SK-N-SH (cell line): ENCODE measurements around the gene SPAG9. TPM values are rescaled to one million over a fixed set of nuclear protein-coding genes. Genes with fewer than 3 reads are reported as not detected.

Source experiments
- CTCF ChIA-PET: fragments of 300-600, 350-600 bp; formaldehyde crosslinking; extraction: SDS; loops from one replicate; lab custom pipeline; 2021; lab: Yijun Ruan, JAX
- POLR2A ChIA-PET: fragments of 350-600 bp; sonication (Branson Sonifier 250); formaldehyde crosslinking; extraction: SDS; loops from one replicate; lab custom pipeline; 2020; ENCODE audit warnings: antibody characterized with exemption, inconsistent platforms; lab: Yijun Ruan, JAX
- DNase-seq: peaks from one replicate; pipeline ENCODE4 v3.0.0; 2012
- H2AFZ ChIP-seq: fragments of 200-600 bp; sonication (generic); 2 replicates; pipeline ENCODE4 v1.8.1; 2016; ENCODE audit warnings: antibody characterized with exemption, mild to moderate bottlenecking, low read depth
- H3F3A ChIP-seq: fragments of 200-600 bp; sonication (generic); replicated peaks from 2 replicates; pipeline ENCODE3; 2016; ENCODE audit warnings: antibody characterized with exemption, mild to moderate bottlenecking; ENCODE audit not compliant: insufficient read depth
- H3K27ac ChIP-seq, 2 experiments: fragments of 200-500 bp in 1 of 2; fragments of 200-600 bp in 1 of 2; sonication (Bioruptor generic) in 1 of 2; sonication (generic), shearing (Covaris generic) in 1 of 2; 2 replicates each; pipeline versions ENCODE4 v1.5.1 to v1.6.1; 2014 to 2016; ENCODE audit warnings: low read depth in 2 of 2, inconsistent platforms in 1 of 2, low read length in 1 of 2, mild to moderate bottlenecking in 1 of 2, mixed read lengths in 1 of 2
- H3K27me3 ChIP-seq: fragments of 200-600 bp; sonication (generic), shearing (Covaris generic); 2 replicates; pipeline ENCODE4 v1.6.1; 2016; ENCODE audit warnings: mixed run types; ENCODE audit not compliant: insufficient read depth
- H3K36me3 ChIP-seq, 2 experiments: fragments of 200-500 bp in 1 of 2; fragments of 200-600 bp in 1 of 2; sonication (Bioruptor generic) in 1 of 2; sonication (generic) in 1 of 2; replicated peaks in 1 of 2; 2 replicates each; pipeline versions ENCODE3 to v1.5.1; 2014 to 2016; ENCODE audit warnings: low read length in 1 of 2, mild to moderate bottlenecking in 1 of 2; ENCODE audit not compliant: insufficient read depth in 2 of 2, control insufficient read depth in 1 of 2
- H3K4me1 ChIP-seq, 2 experiments: fragments of 200-500 bp in 1 of 2; fragments of 200-600 bp in 1 of 2; sonication (Bioruptor generic) in 1 of 2; sonication (generic), shearing (Covaris generic) in 1 of 2; 2 replicates each; pipeline versions ENCODE4 v1.5.1 to v1.6.1; 2014 to 2016; ENCODE audit warnings: low read depth in 1 of 2, low read length in 1 of 2, mixed run types in 1 of 2; ENCODE audit not compliant: insufficient read depth in 2 of 2, control insufficient read depth in 1 of 2
- H3K4me2 ChIP-seq: fragments of 200-600 bp; sonication (generic), shearing (Covaris generic); 2 replicates; pipeline ENCODE4 v1.6.1; 2017; ENCODE audit warnings: mixed run types
- H3K4me3 ChIP-seq, 2 experiments: fragments of 200-500 bp in 1 of 2; fragments of 200-600 bp in 1 of 2; sonication (Bioruptor generic) in 1 of 2; sonication (generic), shearing (Covaris generic) in 1 of 2; 2 replicates each; pipeline versions ENCODE4 v1.5.1 to v1.8.1; 2014 to 2016; ENCODE audit warnings: low read depth in 2 of 2, inconsistent platforms in 1 of 2, low read length in 1 of 2, mild to moderate bottlenecking in 1 of 2, mixed read lengths in 1 of 2, moderate library complexity in 1 of 2
- H3K79me2 ChIP-seq: fragments of 200-600 bp; sonication (generic); 2 replicates; pipeline ENCODE4 v1.8.1; 2017; ENCODE audit warnings: mild to moderate bottlenecking; ENCODE audit not compliant: insufficient read depth
- H3K9ac ChIP-seq: fragments of 200-600 bp; sonication (generic); 2 replicates; pipeline ENCODE4 v1.6.1; 2017; ENCODE audit warnings: mixed run types
- H3K9me2 ChIP-seq: fragments of 200-600 bp; sonication (generic); 2 replicates; pipeline ENCODE4 v1.6.1; 2017; ENCODE audit warnings: mixed run types
- H3K9me3 ChIP-seq: fragments of 200-600 bp; sonication (generic); 2 replicates; pipeline ENCODE4 v1.6.1; 2017; ENCODE audit warnings: mixed run types, mild to moderate bottlenecking, moderate library complexity
- H4K20me1 ChIP-seq: fragments of 200-600 bp; sonication (generic); 2 replicates; pipeline ENCODE4 v1.6.1; 2017; ENCODE audit warnings: mild to moderate bottlenecking, mixed run types; ENCODE audit not compliant: insufficient read depth
- CHD2 ChIP-seq: fragments of 150-350 bp; IDR thresholded peaks from 2 replicates; pipeline ENCODE4 v1.6.1; 2018; ENCODE audit warnings: low read length; ENCODE audit not compliant: partially characterized antibody
- EP300 ChIP-seq, 2 experiments: IDR thresholded peaks; 2 replicates each; pipeline versions ENCODE4 v1.4.0 to v1.6.1; 2012; ENCODE audit warnings: borderline replicate concordance in 1 of 2, low read depth in 1 of 2, low read length in 1 of 2
- EZH2phosphoT487 ChIP-seq: fragments of 200-600 bp; sonication (generic); IDR thresholded peaks from 2 replicates; pipeline ENCODE4 v1.6.1; 2017; ENCODE audit warnings: low read depth, mixed run types, mild to moderate bottlenecking, antibody characterized with exemption, moderate library complexity, borderline replicate concordance
- FOSL2 ChIP-seq: IDR thresholded peaks from 2 replicates; pipeline ENCODE4 v1.4.0; 2012; ENCODE audit warnings: low read depth, mild to moderate bottlenecking, moderate library complexity, borderline replicate concordance
- FOXJ3 ChIP-seq: sonication (generic); formaldehyde crosslinking; IDR thresholded peaks from 2 replicates; pipeline ENCODE4 v1.5.1; 2020; ENCODE audit warnings: mild to moderate bottlenecking, missing genetic modification reagents
- FOXM1 ChIP-seq: IDR thresholded peaks from 2 replicates; pipeline ENCODE4 v1.4.0; 2012; ENCODE audit warnings: low read depth, mild to moderate bottlenecking
- GATA2 ChIP-seq: sonication (generic); formaldehyde crosslinking; IDR thresholded peaks from 2 replicates; pipeline ENCODE4 v1.5.0; 2020; ENCODE audit warnings: mild to moderate bottlenecking, missing genetic modification reagents
- MXI1 ChIP-seq: IDR thresholded peaks from 2 replicates; pipeline ENCODE4 v1.6.1; 2012; ENCODE audit warnings: mild to moderate bottlenecking, low read depth, low read length, improper control_type of control experiment
- NFIC ChIP-seq: IDR thresholded peaks from 2 replicates; pipeline ENCODE4 v1.4.0; 2012; ENCODE audit warnings: borderline replicate concordance
- POLR2AphosphoS5 ChIP-seq: IDR thresholded peaks from 2 replicates; pipeline ENCODE4 v1.6.1; 2012; ENCODE audit warnings: low read depth, low read length
- RCOR1 ChIP-seq: fragments of 150-350 bp; IDR thresholded peaks from 2 replicates; pipeline ENCODE4 v1.6.1; 2017; ENCODE audit warnings: antibody characterized with exemption, low read length
- RFX5 ChIP-seq: IDR thresholded peaks from 2 replicates; pipeline ENCODE4 v1.6.1; 2012; ENCODE audit warnings: mild to moderate bottlenecking, improper control_type of control experiment, low read length
- SMC3 ChIP-seq: IDR thresholded peaks from 2 replicates; pipeline ENCODE4 v1.6.1; 2012; ENCODE audit warnings: low read depth, low read length, improper control_type of control experiment
- TAF1 ChIP-seq: IDR thresholded peaks from 2 replicates; pipeline ENCODE4 v1.6.1; 2012; ENCODE audit warnings: low read depth, mild to moderate bottlenecking, low read length, moderate library complexity, borderline replicate concordance
- TCF12 ChIP-seq: IDR thresholded peaks from 2 replicates; pipeline ENCODE4 v1.4.0; 2012
- TEAD4 ChIP-seq: IDR thresholded peaks from 2 replicates; pipeline ENCODE4 v1.4.0; 2012; ENCODE audit warnings: mild to moderate bottlenecking, borderline replicate concordance; ENCODE audit not compliant: insufficient read depth
- WGBS: methylation state at CpG from one replicate; pipeline ENCODE4 v1.1.6; 2017; ENCODE audit warnings: low lambda C conversion rate; 5-methylcytosine and 5-hydroxymethylcytosine counted together
- polyA plus RNA-seq, 3 experiments: library from polyadenylated mRNA; depleted of rRNA; stranded (reverse); fragments of >200 nt; gene quantifications; 2 replicates each; pipeline ENCODE4 v1.2.3, GENCODE V29; 2012
- TF ChIP-seq, protein P1 (sequence below): IDR thresholded peaks from 2 replicates; pipeline ENCODE4; 2012
- TF ChIP-seq, protein P2 (sequence below): IDR thresholded peaks from 2 replicates; pipeline ENCODE4 v1.4.0; 2012; ENCODE audit warnings: low read depth, borderline replicate concordance
- TF ChIP-seq, protein P3 (sequence below): fragments of 150-350 bp; IDR thresholded peaks from 2 replicates; pipeline ENCODE4 v1.6.1; 2016; ENCODE audit warnings: mild to moderate bottlenecking, low read depth, low read length
- TF ChIP-seq, protein P4 (sequence below): IDR thresholded peaks from 2 replicates; pipeline ENCODE4 v1.6.1; 2012; ENCODE audit warnings: mild to moderate bottlenecking, low read depth, low read length, moderate library complexity

SPAG9 gene
- polyA plus RNA-seq, 1 of the 3 experiments (the other 2 are of a cell fraction), result 32.1 TPM

DNA sequence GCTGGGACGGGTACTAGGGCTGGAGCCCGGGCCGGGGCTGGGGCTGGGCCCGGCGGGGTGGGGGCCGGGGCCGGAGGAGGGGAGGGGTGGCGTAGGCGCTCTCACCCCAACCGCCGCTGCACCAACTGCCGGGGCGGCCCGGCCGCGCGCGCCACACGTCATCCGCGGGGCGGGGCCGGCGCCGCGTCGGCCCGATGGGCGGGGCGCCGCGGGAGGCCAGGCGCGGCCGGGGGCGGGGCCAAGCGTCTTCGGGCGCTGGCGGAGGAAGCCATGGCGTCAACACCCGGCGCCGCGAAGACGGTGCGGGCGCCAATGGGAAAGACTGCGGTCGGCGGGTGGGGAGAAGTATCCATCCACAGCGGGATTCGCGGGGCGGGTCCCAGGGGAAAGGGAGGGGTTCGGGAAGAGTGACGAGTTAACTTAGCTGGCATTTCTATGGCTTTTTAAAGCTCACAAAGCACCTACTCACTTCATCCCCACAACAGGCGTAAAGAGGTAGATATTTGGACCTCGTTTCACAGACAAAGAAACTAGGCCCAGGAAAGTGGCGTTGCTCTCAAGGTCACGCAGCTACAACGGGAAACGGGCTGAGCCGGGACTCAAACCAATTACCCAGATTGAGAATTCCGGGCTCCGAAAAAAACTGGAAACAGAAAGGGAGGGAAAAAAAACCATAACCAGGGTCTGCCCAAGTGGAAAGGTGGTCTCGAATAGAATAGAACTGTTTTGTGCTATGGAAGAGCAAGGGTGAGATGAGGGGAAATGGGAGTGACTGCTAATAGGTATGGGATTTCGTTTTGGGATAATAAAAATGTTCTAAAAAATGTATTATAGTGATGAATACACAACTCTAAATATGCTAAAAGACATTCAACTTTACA lies at the start of gene SPAG9 (continued):
- TF ChIP-seq, protein P1, sequence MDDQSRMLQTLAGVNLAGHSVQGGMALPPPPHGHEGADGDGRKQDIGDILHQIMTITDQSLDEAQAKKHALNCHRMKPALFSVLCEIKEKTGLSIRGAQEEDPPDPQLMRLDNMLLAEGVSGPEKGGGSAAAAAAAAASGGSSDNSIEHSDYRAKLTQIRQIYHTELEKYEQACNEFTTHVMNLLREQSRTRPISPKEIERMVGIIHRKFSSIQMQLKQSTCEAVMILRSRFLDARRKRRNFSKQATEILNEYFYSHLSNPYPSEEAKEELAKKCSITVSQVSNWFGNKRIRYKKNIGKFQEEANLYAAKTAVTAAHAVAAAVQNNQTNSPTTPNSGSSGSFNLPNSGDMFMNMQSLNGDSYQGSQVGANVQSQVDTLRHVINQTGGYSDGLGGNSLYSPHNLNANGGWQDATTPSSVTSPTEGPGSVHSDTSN, result peak; percentile 37
- TF ChIP-seq, protein P2, sequence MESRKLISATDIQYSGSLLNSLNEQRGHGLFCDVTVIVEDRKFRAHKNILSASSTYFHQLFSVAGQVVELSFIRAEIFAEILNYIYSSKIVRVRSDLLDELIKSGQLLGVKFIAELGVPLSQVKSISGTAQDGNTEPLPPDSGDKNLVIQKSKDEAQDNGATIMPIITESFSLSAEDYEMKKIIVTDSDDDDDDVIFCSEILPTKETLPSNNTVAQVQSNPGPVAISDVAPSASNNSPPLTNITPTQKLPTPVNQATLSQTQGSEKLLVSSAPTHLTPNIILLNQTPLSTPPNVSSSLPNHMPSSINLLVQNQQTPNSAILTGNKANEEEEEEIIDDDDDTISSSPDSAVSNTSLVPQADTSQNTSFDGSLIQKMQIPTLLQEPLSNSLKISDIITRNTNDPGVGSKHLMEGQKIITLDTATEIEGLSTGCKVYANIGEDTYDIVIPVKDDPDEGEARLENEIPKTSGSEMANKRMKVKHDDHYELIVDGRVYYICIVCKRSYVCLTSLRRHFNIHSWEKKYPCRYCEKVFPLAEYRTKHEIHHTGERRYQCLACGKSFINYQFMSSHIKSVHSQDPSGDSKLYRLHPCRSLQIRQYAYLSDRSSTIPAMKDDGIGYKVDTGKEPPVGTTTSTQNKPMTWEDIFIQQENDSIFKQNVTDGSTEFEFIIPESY, result peak; percentile 61; the same call in 1 of the 2 replicates
- TF ChIP-seq RCOR1 (no peak), CHD2 (peak; percentile 95)

DNA sequence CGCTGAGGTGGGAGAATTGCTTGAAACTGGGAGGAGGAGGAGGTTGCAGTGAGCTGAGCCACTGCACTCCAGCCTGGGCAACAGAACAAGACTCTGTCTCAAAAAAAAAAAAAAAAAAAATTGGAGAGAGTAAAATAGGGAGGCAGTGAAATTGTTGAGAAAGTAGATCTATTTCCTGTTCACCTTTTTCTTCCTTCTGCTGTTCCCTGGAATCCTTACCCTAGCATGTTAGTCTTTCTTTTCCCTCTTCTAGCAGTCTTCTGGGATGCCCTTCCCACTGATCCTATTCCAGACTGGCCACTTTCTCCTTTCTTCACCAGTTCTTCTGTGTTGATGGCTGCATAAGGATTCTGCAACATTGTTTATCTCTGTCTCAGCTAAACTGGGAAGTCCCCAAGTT lies 48.7 kb upstream of the SPAG9 start:
- POLR2A ChIA-PET, result no interaction called here
- WGBS, result 96% methylated on average over 1 of the region's 1 CpG
- H4K20me1 ChIP-seq, result 0 out of 2 replicates have a peak, but pooled peaks cover 15% of the 10 kb centered on the region
- no peak for TF ChIP-seq GATA2
- no peak for TF ChIP-seq TEAD4
- TF ChIP-seq, protein P3, sequence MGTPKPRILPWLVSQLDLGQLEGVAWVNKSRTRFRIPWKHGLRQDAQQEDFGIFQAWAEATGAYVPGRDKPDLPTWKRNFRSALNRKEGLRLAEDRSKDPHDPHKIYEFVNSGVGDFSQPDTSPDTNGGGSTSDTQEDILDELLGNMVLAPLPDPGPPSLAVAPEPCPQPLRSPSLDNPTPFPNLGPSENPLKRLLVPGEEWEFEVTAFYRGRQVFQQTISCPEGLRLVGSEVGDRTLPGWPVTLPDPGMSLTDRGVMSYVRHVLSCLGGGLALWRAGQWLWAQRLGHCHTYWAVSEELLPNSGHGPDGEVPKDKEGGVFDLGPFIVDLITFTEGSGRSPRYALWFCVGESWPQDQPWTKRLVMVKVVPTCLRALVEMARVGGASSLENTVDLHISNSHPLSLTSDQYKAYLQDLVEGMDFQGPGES, result no peak
- no peak for TF ChIP-seq RFX5
- TF ChIP-seq RCOR1, result no peak
- TF ChIP-seq FOXJ3, result no peak
- no peak for TF ChIP-seq SMC3
- no peak for TF ChIP-seq TCF12
- TF ChIP-seq EP300 (IDR thresholded peaks at IDR 0.05; ENCODE audit: borderline replicate concordance in 1 of 2, low read depth in 1 of 2, low read length in 1 of 2), result no peak
- TF ChIP-seq, protein P4, sequence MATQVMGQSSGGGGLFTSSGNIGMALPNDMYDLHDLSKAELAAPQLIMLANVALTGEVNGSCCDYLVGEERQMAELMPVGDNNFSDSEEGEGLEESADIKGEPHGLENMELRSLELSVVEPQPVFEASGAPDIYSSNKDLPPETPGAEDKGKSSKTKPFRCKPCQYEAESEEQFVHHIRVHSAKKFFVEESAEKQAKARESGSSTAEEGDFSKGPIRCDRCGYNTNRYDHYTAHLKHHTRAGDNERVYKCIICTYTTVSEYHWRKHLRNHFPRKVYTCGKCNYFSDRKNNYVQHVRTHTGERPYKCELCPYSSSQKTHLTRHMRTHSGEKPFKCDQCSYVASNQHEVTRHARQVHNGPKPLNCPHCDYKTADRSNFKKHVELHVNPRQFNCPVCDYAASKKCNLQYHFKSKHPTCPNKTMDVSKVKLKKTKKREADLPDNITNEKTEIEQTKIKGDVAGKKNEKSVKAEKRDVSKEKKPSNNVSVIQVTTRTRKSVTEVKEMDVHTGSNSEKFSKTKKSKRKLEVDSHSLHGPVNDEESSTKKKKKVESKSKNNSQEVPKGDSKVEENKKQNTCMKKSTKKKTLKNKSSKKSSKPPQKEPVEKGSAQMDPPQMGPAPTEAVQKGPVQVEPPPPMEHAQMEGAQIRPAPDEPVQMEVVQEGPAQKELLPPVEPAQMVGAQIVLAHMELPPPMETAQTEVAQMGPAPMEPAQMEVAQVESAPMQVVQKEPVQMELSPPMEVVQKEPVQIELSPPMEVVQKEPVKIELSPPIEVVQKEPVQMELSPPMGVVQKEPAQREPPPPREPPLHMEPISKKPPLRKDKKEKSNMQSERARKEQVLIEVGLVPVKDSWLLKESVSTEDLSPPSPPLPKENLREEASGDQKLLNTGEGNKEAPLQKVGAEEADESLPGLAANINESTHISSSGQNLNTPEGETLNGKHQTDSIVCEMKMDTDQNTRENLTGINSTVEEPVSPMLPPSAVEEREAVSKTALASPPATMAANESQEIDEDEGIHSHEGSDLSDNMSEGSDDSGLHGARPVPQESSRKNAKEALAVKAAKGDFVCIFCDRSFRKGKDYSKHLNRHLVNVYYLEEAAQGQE, result no peak
- TF ChIP-seq NFIC, result no peak
- TF ChIP-seq MXI1, result no peak
- no peak for TF ChIP-seq TAF1
- TF ChIP-seq EZH2phosphoT487, result no peak
- TF ChIP-seq POLR2AphosphoS5, result no peak
- TF ChIP-seq, protein P1, result no peak
- no peak for TF ChIP-seq FOSL2
- no peak for TF ChIP-seq FOXM1

More for the DNA sequence above, 48.7 kb upstream of the SPAG9 start:
- Histone ChIP-seq H3K36me3 (peaks cover 34 to 52% of the 10 kb centered on the region in 2 experiments), H3K27me3 (no peaks in the 10 kb centered on the region), H3K9me2 (no peaks in the 10 kb centered on the region), H3K9me3 (no peaks in the 10 kb centered on the region), H3K4me3 (no peak overlapping the region), H3F3A (peaks cover 41% of the 10 kb centered on the region), H3K79me2 (peaks cover 32% of the 10 kb centered on the region), H3K4me2 (no peak overlapping the region), H3K4me1 (peaks cover 4 to 11% of the 10 kb centered on the region in 2 experiments; a peak in 3 of 4 replicates), H3K27ac (no peak overlapping the region), H2AFZ (no peak overlapping the region), H3K9ac (no peak overlapping the region)
- no peak for DNase-seq
- CTCF ChIA-PET, result interaction anchor here (1.0 kb wide), 1 partner anchor 16 kb away, joined by 3 read pairs; the partner anchor contains the start of gene NME1
